A549 (cell line): ENCODE results near the gene ABCC5. TPM values are rescaled to one million over a fixed set of nuclear protein-coding genes. Genes with fewer than 3 reads are reported as not detected.

Experiments
- ATAC-seq, 2 experiments: fragments of 200-7000 bp in 1 of 2; fragments of >200 bp in 1 of 2; cut with Nextera tagmentation in 1 of 2; cut with Tn5 transposase in 1 of 2; 3 replicates each; pipeline versions ENCODE4 v1.8.0 to v1.9.1; 2018 to 2020; ENCODE audit warnings: mild to moderate bottlenecking in 1 of 2, moderate library complexity in 1 of 2
- CTCF ChIA-PET: fragments of 300-600 bp; sonication (Branson Sonifier 250); formaldehyde crosslinking; extraction: SDS; loops from one replicate; lab custom pipeline; 2021; ENCODE audit warnings: antibody characterized with exemption, inconsistent platforms; lab: Yijun Ruan, JAX
- POLR2A ChIA-PET: fragments of 350-600 bp; formaldehyde crosslinking; extraction: SDS; loops from one replicate; lab custom pipeline; 2021; ENCODE audit warnings: antibody characterized with exemption, inconsistent platforms; lab: Yijun Ruan, JAX
- DNase-seq, 2 experiments: peaks; one replicate each; pipeline versions ENCODE4 v3.0.0 to v3.0.0-alpha.2; 2011 to 2016; ENCODE audit warnings: low read depth in 1 of 2, low spot score in 1 of 2
- FAIRE-seq: peaks from 2 replicates; lab custom pipeline; 2011; peaks lifted over from hg19 to GRCh38; lab: Jason Lieb, UNC
- H3K27ac ChIP-seq, 2 experiments: fragments of >200 bp; sonication (Bioruptor Twin); formaldehyde crosslinking; 3 replicates each; pipeline ENCODE4 v1.5.1; 2016 to 2017
- H3K4me1 ChIP-seq: fragments of >200 bp; sonication (Bioruptor Twin); formaldehyde crosslinking; 3 replicates; pipeline ENCODE4 v1.6.1; 2016
- H3K4me2 ChIP-seq: fragments of >200 bp; sonication (Bioruptor Twin); formaldehyde crosslinking; 3 replicates; pipeline ENCODE4 v1.6.1; 2016
- H3K4me3 ChIP-seq: fragments of >200 bp; sonication (Bioruptor Twin); formaldehyde crosslinking; 3 replicates; pipeline ENCODE4 v1.5.1; 2016
- H3K9me3 ChIP-seq: fragments of >200 bp; sonication (Bioruptor Twin); formaldehyde crosslinking; 3 replicates; pipeline ENCODE4 v1.6.1; 2016
- CBX8 ChIP-seq: fragments of 200-600 bp; sonication (generic); IDR thresholded peaks from 2 replicates; pipeline ENCODE4 v1.6.1; 2016
- CHD2 ChIP-seq: fragments of 150-350 bp; IDR thresholded peaks from 2 replicates; pipeline ENCODE4 v1.6.1; 2014; ENCODE audit warnings: low read length; ENCODE audit not compliant: partially characterized antibody
- CHD4 ChIP-seq: fragments of 200-600 bp; sonication (generic); IDR thresholded peaks from 2 replicates; pipeline ENCODE4 v1.6.1; 2016; ENCODE audit warnings: antibody characterized with exemption, mild to moderate bottlenecking, borderline replicate concordance
- FOSL2 ChIP-seq, 2 experiments: fragments of 450-650 bp in 1 of 2; fragments of >200 bp in 1 of 2; sonication (Bioruptor Twin) in 1 of 2; formaldehyde crosslinking; IDR thresholded peaks; 2 replicates each; pipeline versions ENCODE4 v1.5.0 to v1.6.1; 2016 to 2020; ENCODE audit warnings: mild to moderate bottlenecking in 1 of 2, moderate library complexity in 1 of 2
- HOXA7 ChIP-seq: fragments of 250-450 bp; sonication (Bioruptor Pico); IDR thresholded peaks from 2 replicates; pipeline ENCODE4 v1.5.0; 2020; ENCODE audit warnings: mild to moderate bottlenecking, moderate library complexity
- MAFK ChIP-seq: fragments of 450-650 bp; IDR thresholded peaks from 2 replicates; pipeline ENCODE4 v1.6.1; 2014; ENCODE audit not compliant: partially characterized antibody
- MAZ ChIP-seq: fragments of 150-350 bp; IDR thresholded peaks from 2 replicates; pipeline ENCODE4 v1.6.1; 2014; ENCODE audit warnings: antibody characterized with exemption, low read depth, low read length, borderline replicate concordance
- MYC ChIP-seq: IDR thresholded peaks from 2 replicates; pipeline ENCODE4 v1.6.1; 2012; ENCODE audit warnings: mild to moderate bottlenecking, inconsistent platforms, low read length, improper control_type of control experiment, borderline replicate concordance
- POLR2AphosphoS2 ChIP-seq: conservative IDR thresholded peaks from 2 replicates; pipeline ENCODE4 v1.6.1; 2012; ENCODE audit warnings: low read length, improper control_type of control experiment, inconsistent platforms
- RARB ChIP-seq: fragments of 250-450 bp; sonication (Bioruptor Pico); IDR thresholded peaks from 2 replicates; pipeline ENCODE4 v1.8.0; 2021; ENCODE audit warnings: mild to moderate bottlenecking, moderate library complexity
- SMC3 ChIP-seq: fragments of >200 bp; sonication (Bioruptor Twin); formaldehyde crosslinking; IDR thresholded peaks from 3 replicates; pipeline ENCODE4 v1.6.1; 2018; ENCODE audit warnings: inconsistent platforms
- ZFP36 ChIP-seq: fragments of 450-650 bp; IDR thresholded peaks from 2 replicates; pipeline ENCODE4 v1.6.1; 2014; ENCODE audit warnings: borderline replicate concordance; ENCODE audit not compliant: partially characterized antibody
- ZSCAN20 ChIP-seq: fragments of 250-450 bp; sonication (Bioruptor Pico); IDR thresholded peaks from 2 replicates; pipeline ENCODE4 v1.8.0; 2022; ENCODE audit warnings: mild to moderate bottlenecking, moderate library complexity
- whole genome bisulfite sequencing: methylation state at CpG from one replicate; pipeline ENCODE4 v1.1.6; 2017; ENCODE audit errors: missing lambda C conversion rate; 5-methylcytosine and 5-hydroxymethylcytosine counted together
- polyA plus RNA-seq, 4 experiments: library from polyadenylated mRNA; depleted of rRNA in 3 of 4; stranded (reverse); fragments of >200 nt; fragmentation: RNase III in 1 of 4; extraction: RNeasy Plus Mini Kit Qiagen cat#74134 plus additional on column Dnase treatment in 1 of 4; gene quantifications; 2 replicates in 3 of 4; 3 replicates in 1 of 4; pipeline ENCODE4 v1.2.3, GENCODE V29; 2011 to 2017
- TF ChIP-seq, protein P1 (sequence below): IDR thresholded peaks from 2 replicates; pipeline ENCODE4 v1.6.1; 2012; ENCODE audit warnings: low read depth, borderline replicate concordance
- TF ChIP-seq, protein P2 (sequence below): fragments of 450-650 bp; IDR thresholded peaks from 2 replicates; pipeline ENCODE4 v1.6.1; 2014; ENCODE audit warnings: antibody characterized with exemption
- TF ChIP-seq, protein P3 (sequence below): fragments of >200 bp; sonication (Bioruptor Twin); formaldehyde crosslinking; IDR thresholded peaks from 3 replicates; pipeline ENCODE4 v1.5.1; 2016
- TF ChIP-seq, protein P4 (sequence below): fragments of 200-600 bp; sonication (generic); IDR thresholded peaks from 2 replicates; pipeline ENCODE4 v1.6.1; 2016; ENCODE audit warnings: antibody characterized with exemption, mild to moderate bottlenecking, moderate library complexity
- TF ChIP-seq, protein P5 (sequence below): IDR thresholded peaks from 2 replicates; pipeline ENCODE4 v1.6.1; 2012
- TF ChIP-seq, protein P6 (sequence below): fragments of 150-350 bp; IDR thresholded peaks from 2 replicates; pipeline ENCODE4 v1.6.1; 2014; ENCODE audit warnings: low read depth, mild to moderate bottlenecking, low read length

Gene ABCC5
- polyA plus RNA-seq, 2 of the 4 experiments (the other 2 are of a cell fraction): 14.2 to 20.7 TPM

DNA sequence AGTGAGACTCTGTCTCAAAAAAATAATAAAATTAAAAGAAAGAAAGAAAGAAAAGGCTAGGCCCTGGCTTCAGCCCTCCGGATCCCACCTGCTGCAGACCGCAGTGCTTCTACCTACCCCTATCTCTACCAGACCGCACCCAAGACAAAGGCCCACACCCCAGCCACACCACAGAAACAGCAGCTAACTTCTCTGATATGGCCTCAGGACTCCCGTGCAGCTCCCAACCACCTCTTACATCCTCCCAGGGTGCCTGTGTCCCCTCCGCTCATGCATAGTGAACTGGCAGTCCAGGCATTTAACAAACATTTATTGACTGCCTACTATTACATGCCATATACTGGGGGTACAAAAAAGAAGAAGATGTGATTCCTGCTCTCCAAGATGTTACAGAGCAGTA lies 28.3 kb upstream of the ABCC5 start:
- FAIRE-seq: no peak
- TF ChIP-seq SMC3 (no peak), CHD4 (no peak), HOXA7 (CRISPR knock-in tag) (no peak), MYC (no peak), MAFK (no peak), POLR2AphosphoS2 (no peak), ZSCAN20 (CRISPR knock-in tag) (no peak)
- TF ChIP-seq, protein P1, sequence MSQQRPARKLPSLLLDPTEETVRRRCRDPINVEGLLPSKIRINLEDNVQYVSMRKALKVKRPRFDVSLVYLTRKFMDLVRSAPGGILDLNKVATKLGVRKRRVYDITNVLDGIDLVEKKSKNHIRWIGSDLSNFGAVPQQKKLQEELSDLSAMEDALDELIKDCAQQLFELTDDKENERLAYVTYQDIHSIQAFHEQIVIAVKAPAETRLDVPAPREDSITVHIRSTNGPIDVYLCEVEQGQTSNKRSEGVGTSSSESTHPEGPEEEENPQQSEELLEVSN: no peak
- TF ChIP-seq, protein P2, sequence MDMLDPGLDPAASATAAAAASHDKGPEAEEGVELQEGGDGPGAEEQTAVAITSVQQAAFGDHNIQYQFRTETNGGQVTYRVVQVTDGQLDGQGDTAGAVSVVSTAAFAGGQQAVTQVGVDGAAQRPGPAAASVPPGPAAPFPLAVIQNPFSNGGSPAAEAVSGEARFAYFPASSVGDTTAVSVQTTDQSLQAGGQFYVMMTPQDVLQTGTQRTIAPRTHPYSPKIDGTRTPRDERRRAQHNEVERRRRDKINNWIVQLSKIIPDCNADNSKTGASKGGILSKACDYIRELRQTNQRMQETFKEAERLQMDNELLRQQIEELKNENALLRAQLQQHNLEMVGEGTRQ: no peak
- no peak for ATAC-seq
- ChIA-PET CTCF (no interaction called here), POLR2A (no interaction called here)
- H3K4me2 ChIP-seq: no peak overlapping the region
- no peak overlapping the region for H3K4me3 ChIP-seq
- H3K9me3 ChIP-seq: no peaks in the 10 kb centered on the region
- H3K4me1 ChIP-seq: no peaks in the 10 kb centered on the region
- no peak overlapping the region for H3K27ac ChIP-seq
- 90% methylated on average over 5 of the region's 5 CpGs for WGBS
- no peak for DNase-seq

DNA sequence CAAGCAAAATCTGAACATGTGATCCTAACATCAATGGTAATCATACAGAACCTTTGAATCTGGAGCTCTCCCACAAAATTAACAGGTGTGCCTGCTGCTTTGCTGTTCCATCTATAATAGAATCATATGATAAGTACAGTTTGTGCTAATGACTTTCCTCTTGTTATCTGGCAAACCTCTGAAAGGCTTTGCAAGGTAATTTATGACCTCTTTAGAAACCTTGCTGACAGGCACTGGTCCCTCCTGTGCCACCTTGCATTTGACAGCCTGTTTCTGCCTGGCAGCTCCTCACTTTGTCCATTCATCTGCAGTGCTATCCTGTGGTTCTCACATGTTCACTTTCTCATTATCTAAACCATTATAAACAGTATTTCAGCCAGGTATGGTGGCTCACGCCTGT lies 24.9 kb upstream of the ABCC5 start:
- no peak overlapping the region for H3K27ac ChIP-seq
- H3K4me3 ChIP-seq: no peak overlapping the region
- H3K9me3 ChIP-seq: no peaks in the 10 kb centered on the region
- TF ChIP-seq CHD4 (no peak), RARB (no peak), MAZ (no peak), CBX8 (no peak), ZFP36 (no peak), FOSL2 (IDR thresholded peaks at IDR 0.05) (no peak), FOSL2 (CRISPR knock-in tag; IDR thresholded peaks at IDR 0.05) (no peak), CHD2 (no peak), POLR2AphosphoS2 (no peak)
- TF ChIP-seq, protein P3, sequence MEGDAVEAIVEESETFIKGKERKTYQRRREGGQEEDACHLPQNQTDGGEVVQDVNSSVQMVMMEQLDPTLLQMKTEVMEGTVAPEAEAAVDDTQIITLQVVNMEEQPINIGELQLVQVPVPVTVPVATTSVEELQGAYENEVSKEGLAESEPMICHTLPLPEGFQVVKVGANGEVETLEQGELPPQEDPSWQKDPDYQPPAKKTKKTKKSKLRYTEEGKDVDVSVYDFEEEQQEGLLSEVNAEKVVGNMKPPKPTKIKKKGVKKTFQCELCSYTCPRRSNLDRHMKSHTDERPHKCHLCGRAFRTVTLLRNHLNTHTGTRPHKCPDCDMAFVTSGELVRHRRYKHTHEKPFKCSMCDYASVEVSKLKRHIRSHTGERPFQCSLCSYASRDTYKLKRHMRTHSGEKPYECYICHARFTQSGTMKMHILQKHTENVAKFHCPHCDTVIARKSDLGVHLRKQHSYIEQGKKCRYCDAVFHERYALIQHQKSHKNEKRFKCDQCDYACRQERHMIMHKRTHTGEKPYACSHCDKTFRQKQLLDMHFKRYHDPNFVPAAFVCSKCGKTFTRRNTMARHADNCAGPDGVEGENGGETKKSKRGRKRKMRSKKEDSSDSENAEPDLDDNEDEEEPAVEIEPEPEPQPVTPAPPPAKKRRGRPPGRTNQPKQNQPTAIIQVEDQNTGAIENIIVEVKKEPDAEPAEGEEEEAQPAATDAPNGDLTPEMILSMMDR: no peak
- TF ChIP-seq, protein P4, sequence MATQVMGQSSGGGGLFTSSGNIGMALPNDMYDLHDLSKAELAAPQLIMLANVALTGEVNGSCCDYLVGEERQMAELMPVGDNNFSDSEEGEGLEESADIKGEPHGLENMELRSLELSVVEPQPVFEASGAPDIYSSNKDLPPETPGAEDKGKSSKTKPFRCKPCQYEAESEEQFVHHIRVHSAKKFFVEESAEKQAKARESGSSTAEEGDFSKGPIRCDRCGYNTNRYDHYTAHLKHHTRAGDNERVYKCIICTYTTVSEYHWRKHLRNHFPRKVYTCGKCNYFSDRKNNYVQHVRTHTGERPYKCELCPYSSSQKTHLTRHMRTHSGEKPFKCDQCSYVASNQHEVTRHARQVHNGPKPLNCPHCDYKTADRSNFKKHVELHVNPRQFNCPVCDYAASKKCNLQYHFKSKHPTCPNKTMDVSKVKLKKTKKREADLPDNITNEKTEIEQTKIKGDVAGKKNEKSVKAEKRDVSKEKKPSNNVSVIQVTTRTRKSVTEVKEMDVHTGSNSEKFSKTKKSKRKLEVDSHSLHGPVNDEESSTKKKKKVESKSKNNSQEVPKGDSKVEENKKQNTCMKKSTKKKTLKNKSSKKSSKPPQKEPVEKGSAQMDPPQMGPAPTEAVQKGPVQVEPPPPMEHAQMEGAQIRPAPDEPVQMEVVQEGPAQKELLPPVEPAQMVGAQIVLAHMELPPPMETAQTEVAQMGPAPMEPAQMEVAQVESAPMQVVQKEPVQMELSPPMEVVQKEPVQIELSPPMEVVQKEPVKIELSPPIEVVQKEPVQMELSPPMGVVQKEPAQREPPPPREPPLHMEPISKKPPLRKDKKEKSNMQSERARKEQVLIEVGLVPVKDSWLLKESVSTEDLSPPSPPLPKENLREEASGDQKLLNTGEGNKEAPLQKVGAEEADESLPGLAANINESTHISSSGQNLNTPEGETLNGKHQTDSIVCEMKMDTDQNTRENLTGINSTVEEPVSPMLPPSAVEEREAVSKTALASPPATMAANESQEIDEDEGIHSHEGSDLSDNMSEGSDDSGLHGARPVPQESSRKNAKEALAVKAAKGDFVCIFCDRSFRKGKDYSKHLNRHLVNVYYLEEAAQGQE: no peak
- TF ChIP-seq, protein P5, sequence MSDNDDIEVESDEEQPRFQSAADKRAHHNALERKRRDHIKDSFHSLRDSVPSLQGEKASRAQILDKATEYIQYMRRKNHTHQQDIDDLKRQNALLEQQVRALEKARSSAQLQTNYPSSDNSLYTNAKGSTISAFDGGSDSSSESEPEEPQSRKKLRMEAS: no peak
- TF ChIP-seq, protein P6, sequence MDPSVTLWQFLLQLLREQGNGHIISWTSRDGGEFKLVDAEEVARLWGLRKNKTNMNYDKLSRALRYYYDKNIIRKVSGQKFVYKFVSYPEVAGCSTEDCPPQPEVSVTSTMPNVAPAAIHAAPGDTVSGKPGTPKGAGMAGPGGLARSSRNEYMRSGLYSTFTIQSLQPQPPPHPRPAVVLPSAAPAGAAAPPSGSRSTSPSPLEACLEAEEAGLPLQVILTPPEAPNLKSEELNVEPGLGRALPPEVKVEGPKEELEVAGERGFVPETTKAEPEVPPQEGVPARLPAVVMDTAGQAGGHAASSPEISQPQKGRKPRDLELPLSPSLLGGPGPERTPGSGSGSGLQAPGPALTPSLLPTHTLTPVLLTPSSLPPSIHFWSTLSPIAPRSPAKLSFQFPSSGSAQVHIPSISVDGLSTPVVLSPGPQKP: no peak
- FAIRE-seq: no peak
- POLR2A ChIA-PET: interaction anchor here (0.7 kb wide), 1 partner anchor 25 kb away, joined by 6 read pairs; no protein-coding TSS in a partner anchor
- CTCF ChIA-PET: interaction anchor here (1.0 kb wide), 1 partner anchor 33 kb away, joined by 3 read pairs; no protein-coding TSS in a partner anchor
- H3K4me2 ChIP-seq: no peak overlapping the region
- H3K4me1 ChIP-seq: no peaks in the 10 kb centered on the region
- no peak for ATAC-seq
- WGBS: 55% methylated on average over 1 of the region's 1 CpG
- DNase-seq: no peak
